AG09309 (cell line): ENCODE data around the gene CACNA1E.

Experiments used
- DNase-seq: peaks from one replicate; pipeline ENCODE4 v3.0.0-alpha.2; 2010; ENCODE audit warnings: low read depth
- H3K4me3 ChIP-seq: 2 replicates; pipeline ENCODE4 v1.5.1; 2011; ENCODE audit warnings: mild to moderate bottlenecking, low read depth, low read length, moderate library complexity; ENCODE audit not compliant: control insufficient read depth
- CTCF ChIP-seq: IDR thresholded peaks from 2 replicates; pipeline ENCODE4 v1.5.1; 2011; ENCODE audit warnings: mild to moderate bottlenecking, low read depth, low read length, inconsistent platforms; ENCODE audit not compliant: insufficient read depth, control insufficient read depth; ENCODE audit errors: missing control alignments

Gene CACNA1E

GRCh38 chr1:181754103-181754502, 270.8 kb downstream of the CACNA1E start:
- no peak for TF ChIP-seq CTCF
- DNase-seq = no peak
- no peak overlapping the region for H3K4me3 ChIP-seq

- no peak overlapping the region for H3K4me3 ChIP-seq
- TF ChIP-seq CTCF = no peak
- DNase-seq = no peak
These were observed 276.2 kb downstream of the CACNA1E start for GRCh38 chr1:181759481-181759880.

GRCh38 chr1:181763736-181764135, 280.4 kb downstream of the CACNA1E start:
- TF ChIP-seq CTCF = no peak
- no peak overlapping the region for H3K4me3 ChIP-seq
- DNase-seq = no peak

- H3K4me3 ChIP-seq = no peak overlapping the region
- TF ChIP-seq CTCF = no peak
- no peak for DNase-seq
These were observed 282.2 kb downstream of the CACNA1E start for GRCh38 chr1:181765451-181766026.

- H3K4me3 ChIP-seq = no peak overlapping the region
- no peak for DNase-seq
- TF ChIP-seq CTCF = no peak
These were observed 283.8 kb downstream of the CACNA1E start for GRCh38 chr1:181767001-181767708.

- no peak for TF ChIP-seq CTCF
- no peak overlapping the region for H3K4me3 ChIP-seq
- no peak for DNase-seq
These were observed 285.1 kb downstream of the CACNA1E start for GRCh38 chr1:181768211-181768929.
